Measurements from ENCODE around the gene FHIT.

FHIT gene

DNA sequence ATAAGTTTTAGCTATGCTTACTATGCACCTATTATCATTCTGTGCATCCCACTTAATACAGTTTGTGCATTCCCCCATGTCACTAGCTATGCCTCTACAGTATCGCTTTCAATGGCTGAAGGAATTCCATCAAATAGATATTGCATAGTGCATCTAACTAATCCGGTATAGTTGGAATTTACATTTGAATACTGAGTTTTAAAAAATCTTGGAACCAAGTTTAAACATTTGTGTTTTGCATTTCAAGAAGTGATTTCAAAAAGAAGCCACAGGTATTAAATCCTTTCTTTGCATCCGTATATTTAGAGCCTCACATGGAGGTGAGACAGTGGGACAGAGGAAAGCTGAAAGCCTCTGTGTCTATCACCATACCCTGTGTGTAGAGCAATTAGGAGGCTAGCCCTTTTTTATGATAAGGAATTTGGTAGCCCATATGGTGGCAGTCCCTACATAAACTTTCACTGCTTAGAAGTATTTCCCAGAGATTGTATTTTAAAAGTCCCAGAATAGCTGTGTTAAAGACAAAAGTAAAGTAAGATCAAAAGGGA, 1241.2 kb downstream of the FHIT start:
- no peak for DNase-seq

- DNase-seq, result no peak
Measured at GRCh38 chr3:60001369-60001768, 1249.9 kb downstream of the FHIT start.

- DNase-seq, result no peak
Measured at GRCh38 chr3:60000311-60001105, 1250.7 kb downstream of the FHIT start.

- DNase-seq, result no peak
Measured at GRCh38 chr3:59998058-59998457, 1253.2 kb downstream of the FHIT start.

DNA sequence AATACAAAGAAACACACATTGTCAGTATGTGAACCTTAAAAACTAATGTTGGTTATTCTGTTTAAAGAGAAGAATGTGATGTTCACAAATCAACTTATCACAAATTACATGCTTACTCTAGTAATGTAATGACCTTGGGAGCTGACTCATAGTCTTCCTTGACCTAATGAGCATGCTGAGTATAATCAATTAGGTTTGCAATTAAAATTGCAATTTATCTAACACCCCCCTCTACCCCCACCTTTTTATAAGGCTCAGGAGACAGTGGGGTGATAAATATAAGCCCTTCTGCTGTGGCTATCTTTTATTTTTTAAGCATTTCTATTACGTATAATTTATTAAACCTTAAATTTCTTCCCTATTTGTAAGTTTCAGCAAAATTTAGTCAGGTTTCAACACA, 1253.7 kb downstream of the FHIT start:
- DNase-seq, result no peak

DNA sequence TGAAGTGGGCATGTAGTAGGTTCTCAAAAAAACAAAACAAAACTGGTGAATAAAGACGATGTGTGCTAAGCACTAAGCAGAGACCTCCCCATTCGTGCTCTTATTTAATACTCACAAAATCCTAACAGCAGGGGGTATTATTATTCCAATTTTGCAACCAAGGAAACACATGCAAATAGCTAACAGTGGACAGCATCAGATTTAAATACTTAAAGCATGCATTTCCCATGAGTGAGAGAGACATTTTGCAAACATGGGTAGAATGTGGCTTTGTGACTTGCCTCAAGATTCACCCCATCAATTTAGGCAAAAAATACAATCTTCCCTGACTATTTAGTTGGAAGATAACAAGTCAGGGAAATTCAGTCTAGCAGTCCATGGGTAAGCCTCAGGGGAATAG, 1255.2 kb downstream of the FHIT start:
- DNase-seq, result no peak

DNA sequence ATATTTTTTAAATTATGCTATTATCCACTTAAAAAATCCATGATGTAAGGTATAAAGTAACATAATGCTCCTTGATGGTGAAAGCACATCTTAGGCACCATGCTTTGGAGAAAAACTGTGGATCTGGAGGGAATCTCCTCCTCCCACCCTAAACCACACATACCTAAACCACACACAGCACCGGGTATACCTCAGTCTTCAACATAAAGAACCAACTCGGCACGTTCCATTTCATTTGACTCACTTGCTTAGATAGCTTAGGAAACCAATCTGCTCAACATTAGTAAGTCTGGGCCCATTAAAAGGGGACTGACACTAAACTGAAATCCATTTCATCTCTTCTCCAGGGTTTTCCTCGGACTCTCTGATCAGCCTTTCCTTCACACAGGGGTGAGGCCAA, 1255.7 kb downstream of the FHIT start:
- DNase-seq, result no peak

DNA sequence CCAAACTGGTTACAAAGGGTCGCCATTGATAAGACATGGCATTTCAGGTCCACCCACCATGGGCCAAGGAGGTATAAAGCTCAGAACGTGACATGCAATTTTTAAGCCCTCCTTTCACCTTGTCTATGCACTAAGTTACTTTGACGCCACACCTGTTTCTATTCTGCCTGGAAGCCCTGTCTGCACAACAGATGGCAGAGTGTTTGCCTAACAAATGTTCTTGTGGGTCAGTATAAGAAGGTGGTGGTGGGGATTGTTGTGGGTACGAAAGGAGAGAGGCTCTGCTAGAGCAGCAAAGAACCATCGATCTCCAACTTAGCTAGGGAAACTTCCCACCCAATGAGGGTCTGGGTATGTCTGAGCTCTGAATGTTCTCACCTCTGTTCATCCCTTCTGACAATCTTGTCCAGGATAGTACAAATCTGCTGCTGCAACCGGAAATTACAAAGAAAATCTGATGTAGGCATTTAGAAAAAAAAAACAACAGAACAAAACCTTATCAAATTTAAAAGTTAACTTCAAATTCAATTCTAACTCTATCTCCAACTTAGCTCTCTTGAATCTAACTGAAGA, 1256.4 kb downstream of the FHIT start:
- DNase-seq, result no peak

DNA sequence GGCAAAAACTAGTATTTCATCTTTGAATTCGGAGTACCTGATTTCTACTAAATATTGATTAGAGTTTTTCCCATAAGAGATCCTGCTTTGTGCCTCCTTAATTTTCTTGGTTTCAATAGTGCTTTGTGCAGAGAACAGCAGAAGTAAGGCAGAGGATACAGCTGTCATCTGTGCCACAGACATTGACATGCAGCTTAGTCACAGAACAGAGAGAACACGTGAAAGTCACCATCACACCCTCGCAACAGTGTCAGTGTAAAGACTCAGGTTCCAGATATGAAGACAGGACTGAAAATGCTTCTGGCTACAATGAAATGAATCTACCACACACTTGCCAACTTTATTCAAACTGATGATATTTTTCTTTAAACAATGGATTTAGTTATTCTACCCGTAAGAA, 1258.7 kb downstream of the FHIT start:
- DNase-seq, result no peak

DNA sequence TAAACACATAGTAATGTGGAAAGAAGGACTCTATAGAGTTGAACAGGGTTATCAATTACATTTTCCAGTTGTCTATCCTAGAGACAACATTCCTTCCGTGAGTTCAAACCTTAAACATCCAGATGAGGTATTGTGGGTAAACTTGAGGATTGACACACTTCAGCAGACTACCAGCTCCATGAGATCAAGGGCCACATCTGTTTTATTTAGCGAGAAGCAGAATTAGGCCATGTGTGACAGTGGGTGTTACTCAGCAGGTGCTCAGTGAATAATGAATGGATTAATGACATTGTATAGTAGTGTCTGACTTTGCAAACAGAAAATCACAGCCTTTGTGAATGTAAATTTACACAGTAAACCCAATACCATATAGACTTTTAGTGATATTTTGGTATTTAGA, 1260.3 kb downstream of the FHIT start:
- DNase-seq, result no peak

DNA sequence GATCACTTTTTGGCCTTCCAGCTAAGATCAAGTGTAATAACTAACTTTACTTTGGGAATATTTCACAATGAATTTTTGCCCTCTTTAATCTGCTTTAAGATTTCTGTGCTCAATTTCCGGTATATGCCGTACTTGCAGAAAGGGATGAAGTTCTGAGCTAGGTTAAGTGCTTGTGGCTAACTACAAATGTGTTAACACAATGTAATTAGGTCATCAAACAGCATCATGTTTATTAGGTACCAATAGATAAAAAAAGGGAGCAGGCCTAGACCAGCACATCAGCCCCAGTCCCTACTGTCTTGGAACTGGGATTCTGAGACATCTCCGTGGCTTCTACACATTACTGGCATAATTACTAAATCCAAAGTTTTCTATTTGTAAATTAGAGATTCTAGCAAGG, 1268.7 kb downstream of the FHIT start:
- DNase-seq, result no peak

GRCh38 chr3:59981377-59981776, 1269.9 kb downstream of the FHIT start:
- DNase-seq, result no peak

DNA sequence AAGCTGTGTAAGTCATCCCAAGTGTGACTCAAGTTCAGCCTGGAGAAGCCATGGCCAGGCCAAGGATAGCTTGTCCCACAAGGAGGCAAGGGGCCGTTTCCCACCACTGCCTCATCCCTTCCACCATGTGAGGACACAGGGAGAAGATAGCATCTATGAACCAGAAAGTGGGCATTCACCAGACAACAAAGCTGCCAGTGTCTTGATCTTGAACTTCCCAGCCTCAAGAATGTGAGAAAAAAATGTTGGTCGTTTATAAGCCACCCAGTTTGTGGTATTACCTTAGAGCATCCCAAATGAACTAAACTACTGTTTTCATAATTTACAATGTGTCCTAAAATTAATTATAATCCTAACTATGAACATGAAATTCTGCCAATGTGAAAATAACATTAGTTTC, 1270.7 kb downstream of the FHIT start:
- no peak for DNase-seq

GRCh38 chr3:59979542-59979941, 1271.7 kb downstream of the FHIT start:
- no peak for DNase-seq

DNA sequence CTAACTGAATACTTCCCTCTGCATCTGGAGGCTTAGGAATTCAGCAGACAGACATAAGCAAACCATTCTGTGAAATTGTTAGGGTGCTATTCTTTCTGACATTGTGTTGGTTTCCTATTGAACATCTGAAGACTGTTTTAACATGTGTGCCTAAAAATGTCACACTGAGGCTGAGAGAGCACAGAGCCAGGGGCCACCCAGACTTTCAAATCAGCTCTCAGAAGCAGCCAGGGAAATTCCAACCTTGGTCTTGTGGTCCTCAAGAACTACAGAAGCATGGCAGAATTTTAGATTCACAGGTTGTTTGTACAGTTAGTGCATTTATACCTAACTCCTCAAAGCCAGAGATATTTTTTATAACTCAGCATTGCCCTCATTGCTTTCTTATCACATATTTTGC, 1272.3 kb downstream of the FHIT start:
- DNase-seq, result no peak

- DNase-seq, result no peak
Measured at GRCh38 chr3:59970796-59971195, 1280.5 kb downstream of the FHIT start.

GRCh38 chr3:59970376-59970775, 1280.9 kb downstream of the FHIT start:
- DNase-seq, result no peak

DNA sequence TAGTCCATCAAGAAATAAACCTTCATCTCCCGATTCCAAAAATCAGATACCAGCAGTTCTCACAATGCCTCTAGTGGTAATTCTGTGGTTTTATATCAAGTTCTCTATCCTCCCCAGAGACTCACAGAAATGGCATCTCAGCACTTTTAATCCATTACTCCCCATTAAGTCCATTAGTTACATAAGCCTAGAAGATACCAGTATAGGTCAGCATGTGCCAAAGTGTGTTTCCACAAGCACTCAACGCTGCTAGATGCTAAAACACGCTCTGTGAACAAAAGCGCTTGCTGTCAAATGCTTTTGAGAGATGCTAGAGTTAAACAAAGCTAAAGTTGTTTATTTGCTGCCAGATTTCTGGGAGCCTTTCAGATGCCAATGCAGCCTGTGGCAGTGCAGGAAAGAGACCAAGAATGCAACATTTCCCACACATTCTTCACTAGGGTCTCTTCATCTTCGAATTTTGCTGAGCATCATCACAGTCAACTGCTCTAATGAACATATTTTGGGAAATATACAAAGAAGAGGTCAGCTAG, 1282.7 kb downstream of the FHIT start:
- DNase-seq, result no peak

DNA sequence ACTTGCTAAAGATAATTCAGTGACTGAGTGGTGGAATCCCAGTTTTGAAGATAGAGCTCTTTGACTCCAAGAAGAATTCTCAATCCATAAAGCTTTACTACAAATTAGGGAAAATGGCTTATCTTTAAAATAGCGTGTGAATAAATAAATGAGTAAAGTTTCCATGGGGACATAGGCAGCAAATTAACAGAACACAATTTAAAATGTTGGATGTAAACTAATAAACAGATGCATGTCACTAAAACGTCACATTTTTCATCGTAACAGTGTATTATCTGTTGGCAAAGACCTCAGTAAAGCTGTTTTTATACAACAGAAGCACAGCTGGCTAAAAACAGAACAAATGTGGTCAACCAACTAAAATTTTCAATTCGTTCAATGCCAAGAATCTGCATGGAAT, 1287.6 kb downstream of the FHIT start:
- DNase-seq, result no peak

DNA sequence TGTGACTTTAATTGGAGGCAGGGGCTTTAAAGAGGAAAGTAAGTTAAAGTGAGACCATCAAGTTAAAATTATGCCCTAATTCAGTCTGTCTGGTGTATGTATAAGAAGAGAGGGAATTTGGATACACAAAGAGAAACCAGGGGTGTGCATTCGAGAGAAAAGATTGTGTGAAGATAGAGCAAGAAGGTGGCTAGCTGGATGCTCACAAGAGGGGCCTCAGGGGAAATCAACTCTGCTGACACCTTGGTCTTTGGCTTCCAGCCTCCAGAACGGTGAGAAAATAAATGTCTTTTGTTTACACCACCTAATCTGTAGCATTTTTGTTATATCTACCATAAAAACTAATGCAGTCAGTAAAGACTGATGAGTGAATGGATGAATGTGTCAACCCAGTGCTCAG, 1294.1 kb downstream of the FHIT start:
- no peak for DNase-seq

DNA sequence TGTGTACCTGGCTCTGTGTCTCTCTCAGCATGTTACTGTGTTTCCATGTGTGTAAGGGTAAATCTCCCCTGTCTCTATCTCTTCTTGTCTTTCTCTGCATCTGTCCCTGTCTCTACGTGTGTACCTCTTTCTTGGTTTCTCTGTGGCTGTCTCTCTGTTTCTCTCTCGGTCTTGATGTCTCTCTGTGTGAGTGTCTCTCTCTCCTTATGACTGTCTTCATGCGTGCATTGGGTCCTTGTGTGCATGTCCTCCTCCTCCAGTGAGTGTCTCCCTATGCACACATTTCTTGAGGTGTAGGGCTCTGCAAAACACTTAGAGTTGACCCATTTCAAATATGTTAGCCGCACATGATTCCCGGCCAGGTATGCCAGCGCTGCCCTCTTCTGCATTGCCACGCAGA, 1298.1 kb downstream of the FHIT start:
- no peak for DNase-seq

GRCh38 chr3:59949311-59949710, 1301.9 kb downstream of the FHIT start:
- no peak for DNase-seq

GRCh38 chr3:59946401-59946800, 1304.9 kb downstream of the FHIT start:
- DNase-seq, result no peak

DNA sequence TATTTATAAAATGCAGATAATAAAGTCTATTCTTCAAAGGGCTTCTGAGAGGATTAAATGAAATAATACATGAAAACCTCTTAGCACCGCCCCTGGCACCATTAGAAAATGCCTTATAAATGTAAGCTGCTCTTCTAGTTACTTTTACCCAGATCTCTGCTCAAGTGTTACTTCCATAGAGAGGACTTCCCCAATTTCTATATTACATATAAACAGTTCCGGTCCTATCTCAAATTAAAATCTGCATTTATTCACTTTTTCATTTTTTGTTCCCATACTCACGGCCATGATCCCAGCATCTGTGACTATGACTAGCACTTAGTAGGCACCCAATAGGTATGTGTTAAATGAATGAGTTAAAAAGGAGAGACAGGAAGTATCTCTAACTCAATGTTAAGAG, 1310.5 kb downstream of the FHIT start:
- DNase-seq, result no peak

All from NCI-H510A treated with DMSO at 0.1 percent for 48 hours (cell line).